ENCODE data around the gene PIANP. TPM values are rescaled to one million over a fixed set of nuclear protein-coding genes. Genes with fewer than 3 reads are reported as not detected.
A peak's percentile ranks its signal among the peaks of the same experiment; 100 is the strongest.

Gene PIANP
- total RNA-seq, 1 experiment from 2014 or later = not detected

- no peak for DNase-seq
- H3K27me3 ChIP-seq = no peaks in the 10 kb centered on the region
- H3K9me3 ChIP-seq = no peaks in the 10 kb centered on the region
- peaks cover 15% of the 10 kb centered on the region for H3K36me3 ChIP-seq
- H3K4me3 ChIP-seq = no peak overlapping the region
These were observed 48.2 kb downstream of the PIANP start for GRCh38 chr12:6652391-6652790.

- Histone ChIP-seq H3K27me3 (no peaks in the 10 kb centered on the region), H3K9me3 (no peaks in the 10 kb centered on the region), H3K36me3 (peaks cover 8% of the 10 kb centered on the region), H3K4me3 (no peak overlapping the region)
- no peak for DNase-seq
These were observed 49.8 kb downstream of the PIANP start for GRCh38 chr12:6650832-6651231.

GRCh38 chr12:6647083-6647604, 53.5 kb downstream of the PIANP start, which contains the start of gene ACRBP:
Gene ACRBP (minus strand): TSS chr12:6647432. CDS start chr12:6647366, 66 bp downstream.
- H3K36me3 ChIP-seq = no peaks in the 10 kb centered on the region
- no peak within 1 kb of the TSS for H3K4me3 ChIP-seq
- no peaks in the 10 kb centered on the region for H3K9me3 ChIP-seq
- H3K27me3 ChIP-seq = no peaks in the 10 kb centered on the region
- no peak for DNase-seq

GRCh38 chr12:6646276-6647082, 54.1 kb downstream of the PIANP start:
- no peaks in the 10 kb centered on the region for H3K36me3 ChIP-seq
- H3K9me3 ChIP-seq = no peaks in the 10 kb centered on the region
- H3K4me3 ChIP-seq = no peak overlapping the region
- DNase-seq = no peak
- H3K27me3 ChIP-seq = no peaks in the 10 kb centered on the region

- H3K36me3 ChIP-seq = no peaks in the 10 kb centered on the region
- H3K4me3 ChIP-seq = no peak overlapping the region
- DNase-seq = peak; percentile 10
- H3K27me3 ChIP-seq = no peaks in the 10 kb centered on the region
- no peaks in the 10 kb centered on the region for H3K9me3 ChIP-seq
These were observed 55.7 kb downstream of the PIANP start for GRCh38 chr12:6644903-6645302.

GRCh38 chr12:6644257-6644596, 56.4 kb downstream of the PIANP start:
- Histone ChIP-seq H3K36me3 (no peaks in the 10 kb centered on the region), H3K4me3 (no peak overlapping the region), H3K27me3 (no peaks in the 10 kb centered on the region), H3K9me3 (no peaks in the 10 kb centered on the region)
- DNase-seq = no peak

Other genes starting within 250 kb of the PIANP start
- gene TAPBPL, start 248.8 kb downstream of the PIANP start, total RNA-seq (2014; rRNA removed; shearing (Covaris generic); ENCODE audit: low replicate concordance) = 2.2 TPM in 1 of 2 replicates, not detected in the other
- gene VAMP1, start 230.1 kb downstream of the PIANP start, total RNA-seq (2014; rRNA removed; shearing (Covaris generic); ENCODE audit: low replicate concordance) = 7.1 and 15.3 TPM in 2 replicates
- gene MRPL51, start 207.6 kb downstream of the PIANP start, total RNA-seq (2014; rRNA removed; shearing (Covaris generic); ENCODE audit: low replicate concordance) = 140 and 315 TPM in 2 replicates
- 60.2 and 95.9 TPM in 2 replicates for gene NCAPD2, start 206.7 kb downstream of the PIANP start, total RNA-seq (2014; rRNA removed; shearing (Covaris generic); ENCODE audit: low replicate concordance)
- gene GAPDH, start 166.3 kb downstream of the PIANP start, total RNA-seq (2014; rRNA removed; shearing (Covaris generic); ENCODE audit: low replicate concordance) = 4,502 and 8,561 TPM in 2 replicates
- 6.1 and 13.2 TPM in 2 replicates for gene IFFO1, start 144.8 kb downstream of the PIANP start, total RNA-seq (2014; rRNA removed; shearing (Covaris generic); ENCODE audit: low replicate concordance)
- gene NOP2, start 132.5 kb downstream of the PIANP start, total RNA-seq (2014; rRNA removed; shearing (Covaris generic); ENCODE audit: low replicate concordance) = 64.5 and 90.4 TPM in 2 replicates
- 155 and 166 TPM in 2 replicates for gene CHD4, start 93.4 kb downstream of the PIANP start, total RNA-seq (2014; rRNA removed; shearing (Covaris generic); ENCODE audit: low replicate concordance)
- gene LPAR5, start 64.9 kb downstream of the PIANP start, total RNA-seq (2014; rRNA removed; shearing (Covaris generic); ENCODE audit: low replicate concordance) = 0.03 TPM in 1 of 2 replicates, not detected in the other
- not detected in 2 replicates for gene ACRBP, start 53.4 kb downstream of the PIANP start, total RNA-seq (2014; rRNA removed; shearing (Covaris generic); ENCODE audit: low replicate concordance)
- 30.1 and 33.1 TPM in 2 replicates for gene ING4, start 37.7 kb downstream of the PIANP start, total RNA-seq (2014; rRNA removed; shearing (Covaris generic); ENCODE audit: low replicate concordance)
- 9.3 and 21.9 TPM in 2 replicates for gene ZNF384, start 11.4 kb downstream of the PIANP start, total RNA-seq (2014; rRNA removed; shearing (Covaris generic); ENCODE audit: low replicate concordance)
- gene COPS7A, start 23.2 kb upstream of the PIANP start, total RNA-seq (2014; rRNA removed; shearing (Covaris generic); ENCODE audit: low replicate concordance) = 91.3 and 125 TPM in 2 replicates
- 178 and 274 TPM in 2 replicates for gene MLF2, start 52.3 kb upstream of the PIANP start, total RNA-seq (2014; rRNA removed; shearing (Covaris generic); ENCODE audit: low replicate concordance)
- gene PTMS, start 65.5 kb upstream of the PIANP start, total RNA-seq (2014; rRNA removed; shearing (Covaris generic); ENCODE audit: low replicate concordance) = 272 and 328 TPM in 2 replicates
- 0.17 TPM in 1 of 2 replicates, not detected in the other for gene LAG3, start 71.7 kb upstream of the PIANP start, total RNA-seq (2014; rRNA removed; shearing (Covaris generic); ENCODE audit: low replicate concordance)
- gene CD4, start 88.7 kb upstream of the PIANP start, total RNA-seq (2014; rRNA removed; shearing (Covaris generic); ENCODE audit: low replicate concordance) = not detected in 2 replicates
- not detected in 2 replicates for gene GPR162, start 121.0 kb upstream of the PIANP start, total RNA-seq (2014; rRNA removed; shearing (Covaris generic); ENCODE audit: low replicate concordance)
- gene P3H3, start 127.6 kb upstream of the PIANP start, total RNA-seq (2014; rRNA removed; shearing (Covaris generic); ENCODE audit: low replicate concordance) = 19.4 and 45.6 TPM in 2 replicates
- gene GNB3, start 140.1 kb upstream of the PIANP start, total RNA-seq (2014; rRNA removed; shearing (Covaris generic); ENCODE audit: low replicate concordance) = 0.43 TPM in 1 of 2 replicates, not detected in the other
- 29.8 and 110 TPM in 2 replicates for gene CDCA3, start 150.5 kb upstream of the PIANP start, total RNA-seq (2014; rRNA removed; shearing (Covaris generic); ENCODE audit: low replicate concordance)
- 104 and 143 TPM in 2 replicates for gene USP5, start 151.3 kb upstream of the PIANP start, total RNA-seq (2014; rRNA removed; shearing (Covaris generic); ENCODE audit: low replicate concordance)
- gene TPI1, start 166.7 kb upstream of the PIANP start, total RNA-seq (2014; rRNA removed; shearing (Covaris generic); ENCODE audit: low replicate concordance) = 1,500 and 1,845 TPM in 2 replicates
- gene SPSB2, start 172.5 kb upstream of the PIANP start, total RNA-seq (2014; rRNA removed; shearing (Covaris generic); ENCODE audit: low replicate concordance) = 11.4 and 19.9 TPM in 2 replicates
- gene LRRC23, start 204.0 kb upstream of the PIANP start, total RNA-seq (2014; rRNA removed; shearing (Covaris generic); ENCODE audit: low replicate concordance) = 2.7 and 49.9 TPM in 2 replicates
- gene ENO2, start 213.8 kb upstream of the PIANP start, total RNA-seq (2014; rRNA removed; shearing (Covaris generic); ENCODE audit: low replicate concordance) = 5.6 and 11.9 TPM in 2 replicates
- gene ATN1, start 227.1 kb upstream of the PIANP start, total RNA-seq (2014; rRNA removed; shearing (Covaris generic); ENCODE audit: low replicate concordance) = 2.8 and 5.0 TPM in 2 replicates
- not detected in 2 replicates for gene RNU7-1, start 243.0 kb upstream of the PIANP start, total RNA-seq (2014; rRNA removed; shearing (Covaris generic); ENCODE audit: low replicate concordance)
- 136 and 311 TPM in 2 replicates for gene C12orf57, start 243.2 kb upstream of the PIANP start, total RNA-seq (2014; rRNA removed; shearing (Covaris generic); ENCODE audit: low replicate concordance)